Stimulated activated CD8-positive, alpha-beta memory T cell treated with anti-CD3 and anti-CD28 coated beads, Interleukin-12 subunit alpha, Interleukin-12 subunit beta, amount 100 ng/mL, for 24 hours (primary cell): ENCODE results near the gene DCLK1.

Experiments used
- DNase-seq: peaks from one replicate; pipeline ENCODE4 v3.0.0-alpha.2; 2020; ENCODE audit errors: extremely low read depth

The DCLK1 gene

GRCh38 chr13:36038785-36039555 is 92.2 kb downstream of the DCLK1 start:
- DNase-seq = no peak

- DNase-seq = no peak
These were observed 98.1 kb downstream of the DCLK1 start for GRCh38 chr13:36033035-36033434.

DNA sequence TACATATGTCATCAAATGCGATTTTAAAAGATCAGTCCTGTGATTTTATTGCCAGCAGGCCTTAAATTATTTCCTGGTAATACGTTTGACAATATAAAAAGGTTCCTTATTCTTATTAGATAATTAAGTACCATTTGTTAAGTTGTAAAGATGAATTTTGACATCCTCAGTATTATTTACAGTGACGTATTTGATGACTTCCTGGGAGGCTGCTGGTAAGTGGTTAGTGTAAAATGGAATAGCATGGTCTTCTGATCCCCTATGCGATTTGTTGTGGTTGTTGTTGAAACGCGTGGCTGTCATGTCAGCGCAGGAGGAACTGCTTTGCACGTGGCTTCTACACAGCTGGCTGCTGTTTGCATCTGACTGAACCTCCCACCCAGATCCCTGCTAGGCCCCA is 99.7 kb downstream of the DCLK1 start:
- no peak for DNase-seq

- DNase-seq = no peak
These were observed 100.4 kb downstream of the DCLK1 start for GRCh38 chr13:36030670-36031331.

- no peak for DNase-seq
These were observed 102.0 kb downstream of the DCLK1 start for GRCh38 chr13:36029166-36029565.

- no peak for DNase-seq
These were observed 102.7 kb downstream of the DCLK1 start for GRCh38 chr13:36028359-36029025.

DNA sequence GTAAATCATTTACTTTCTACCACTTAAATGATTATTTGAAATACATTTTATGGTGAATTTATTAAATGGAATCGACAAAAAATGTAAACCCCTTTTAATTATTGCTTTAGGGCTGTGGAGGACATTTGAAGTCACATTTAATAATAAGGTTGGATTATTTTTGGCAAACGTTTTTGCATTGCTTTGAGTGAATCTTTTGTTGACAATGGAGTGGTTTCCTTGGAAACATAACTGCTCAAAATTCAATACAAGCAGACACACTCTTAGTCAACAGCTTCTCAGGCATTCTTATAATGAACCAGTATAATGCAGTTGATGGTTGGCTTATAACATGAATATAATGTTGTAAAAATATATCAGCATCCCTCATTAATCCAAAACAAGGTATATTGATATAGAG is 104.7 kb downstream of the DCLK1 start:
- DNase-seq = no peak

DNA sequence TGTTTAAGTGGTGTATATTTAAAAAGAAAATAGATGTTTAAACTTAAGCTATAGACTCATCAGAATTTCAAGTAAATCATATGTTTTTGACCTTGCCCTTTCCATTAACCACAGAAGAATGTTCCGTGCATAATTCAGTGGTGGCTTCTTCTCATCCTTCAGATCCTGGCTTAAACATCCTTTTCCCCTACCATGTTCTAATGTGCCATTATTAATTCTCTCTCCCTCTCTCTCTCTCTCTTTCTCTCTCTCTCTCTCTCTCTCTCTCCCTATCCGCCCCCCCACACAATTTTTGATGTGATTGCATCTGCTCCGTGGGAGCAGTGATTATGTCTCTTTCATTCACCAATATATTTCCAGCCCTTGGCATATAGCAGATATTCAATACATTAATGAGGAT is 116.4 kb downstream of the DCLK1 start:
- DNase-seq = no peak

GRCh38 chr13:36006894-36007675 is 124.1 kb downstream of the DCLK1 start:
- DNase-seq = no peak

DNA sequence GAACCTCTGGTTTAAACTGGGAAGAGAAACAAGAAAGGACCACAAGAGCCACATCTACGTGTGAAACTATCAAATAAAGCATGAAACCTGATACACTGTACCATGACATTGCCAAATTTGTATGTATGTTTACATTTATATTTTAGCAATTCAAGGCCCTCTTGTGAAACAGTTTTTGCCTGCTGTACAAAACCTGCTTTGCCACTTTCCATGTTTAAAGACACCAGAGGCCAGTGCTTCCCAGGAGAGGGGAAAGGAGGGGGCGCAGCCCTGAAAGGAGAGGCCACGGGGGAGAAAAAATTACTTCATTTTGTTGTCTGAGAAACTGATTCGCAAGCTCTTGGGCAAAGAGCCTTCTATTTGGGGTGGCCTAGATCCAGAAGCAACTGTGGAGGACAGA is 124.8 kb downstream of the DCLK1 start:
- no peak for DNase-seq

GRCh38 chr13:36001561-36001960 is 129.6 kb downstream of the DCLK1 start:
- no peak for DNase-seq

- no peak for DNase-seq
These were observed 131.2 kb downstream of the DCLK1 start for GRCh38 chr13:36000028-36000427.

DNA sequence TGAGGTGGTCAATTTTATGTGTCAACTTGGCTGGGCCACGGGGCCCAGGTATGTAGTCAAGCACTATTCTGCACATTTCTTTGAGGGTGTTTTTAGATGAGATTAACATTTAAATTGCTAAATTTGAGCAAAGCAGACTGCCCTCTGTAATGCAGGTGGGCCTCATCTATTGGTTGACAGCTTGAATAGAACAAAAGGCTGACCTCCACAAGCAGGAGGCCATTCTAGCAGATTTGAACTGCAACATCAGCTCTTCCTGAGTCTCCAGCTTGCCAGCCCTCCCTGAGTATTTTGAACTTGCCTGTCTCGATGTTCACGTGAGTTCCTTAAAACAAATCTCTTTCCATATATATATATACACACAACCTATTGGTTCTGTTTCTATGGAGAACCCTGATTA is 134.8 kb downstream of the DCLK1 start:
- no peak for DNase-seq

DNA sequence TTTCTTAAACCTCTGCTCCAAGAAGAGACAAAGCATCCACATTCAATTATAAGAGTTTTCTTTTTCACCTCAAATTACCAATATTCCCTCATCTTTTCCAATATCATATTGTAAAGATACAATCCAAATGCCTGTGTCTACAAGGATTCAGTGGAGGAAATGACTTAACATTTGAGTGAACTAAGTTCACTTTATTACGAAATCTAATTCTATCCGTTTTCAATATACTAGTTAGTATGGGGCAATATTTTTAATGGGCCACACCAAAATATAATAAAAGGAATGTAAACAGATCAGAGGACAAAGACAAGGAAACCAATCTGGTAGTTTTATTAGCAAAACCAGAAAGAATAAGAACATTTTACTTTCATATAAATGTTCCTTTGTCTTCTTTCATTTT is 136.0 kb downstream of the DCLK1 start:
- DNase-seq = no peak

DNA sequence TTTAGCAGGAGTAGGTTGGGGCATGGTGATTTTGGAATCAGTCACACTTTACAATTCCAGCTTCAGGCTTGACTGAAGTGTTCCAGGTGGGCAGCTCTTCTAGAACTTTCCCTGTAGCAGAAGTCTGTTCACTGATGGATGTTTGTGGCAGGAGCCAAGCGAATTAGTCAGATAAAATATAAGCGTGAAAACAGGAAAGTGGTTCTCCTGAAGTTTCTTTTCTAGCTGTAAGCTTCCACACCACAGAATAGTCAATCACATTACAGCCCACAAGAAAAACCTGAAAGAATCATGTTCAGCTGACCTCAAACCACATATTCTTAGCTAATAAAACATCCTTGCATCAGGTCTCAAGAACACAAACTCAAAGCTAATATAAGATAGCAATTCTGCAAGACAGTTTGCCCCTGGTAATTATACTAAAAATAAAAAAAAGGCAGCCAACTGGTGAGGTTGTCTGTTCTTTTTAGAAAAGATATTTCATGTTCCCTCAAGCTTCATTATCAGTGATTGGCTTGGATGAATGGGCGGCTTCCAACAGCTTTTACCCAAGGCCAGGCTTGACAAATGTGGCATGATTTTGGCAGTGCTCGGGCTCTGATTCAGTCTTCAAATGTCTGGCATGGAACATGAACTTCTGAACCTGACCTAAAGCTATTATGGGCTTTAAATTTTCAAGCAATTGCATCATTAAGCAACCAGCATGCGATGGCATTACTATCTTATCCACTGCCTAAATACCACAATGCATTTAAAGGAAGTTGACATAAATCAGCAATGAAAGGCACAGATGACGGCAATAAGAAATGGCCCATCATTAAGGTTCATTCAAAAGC is 136.8 kb downstream of the DCLK1 start:
- DNase-seq = no peak

DNA sequence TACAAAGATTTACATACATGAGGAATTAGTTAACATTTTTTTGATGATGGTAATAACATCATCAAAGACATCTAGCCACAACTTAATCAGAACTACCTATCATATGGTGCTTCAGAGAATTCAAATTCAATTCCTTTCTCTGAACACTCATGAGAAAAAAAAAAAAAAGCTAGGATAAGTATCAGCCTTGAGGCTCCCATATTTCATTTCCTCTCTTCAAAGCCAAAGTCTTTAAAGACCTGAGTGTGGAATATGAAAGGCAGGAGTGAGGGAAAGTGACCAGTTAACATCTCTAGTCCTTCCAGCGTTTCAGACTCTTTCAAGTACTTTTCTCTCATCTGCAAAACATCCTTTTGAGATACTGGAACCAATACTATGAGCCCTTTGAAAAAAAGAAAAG is 137.5 kb downstream of the DCLK1 start:
- DNase-seq = no peak

DNA sequence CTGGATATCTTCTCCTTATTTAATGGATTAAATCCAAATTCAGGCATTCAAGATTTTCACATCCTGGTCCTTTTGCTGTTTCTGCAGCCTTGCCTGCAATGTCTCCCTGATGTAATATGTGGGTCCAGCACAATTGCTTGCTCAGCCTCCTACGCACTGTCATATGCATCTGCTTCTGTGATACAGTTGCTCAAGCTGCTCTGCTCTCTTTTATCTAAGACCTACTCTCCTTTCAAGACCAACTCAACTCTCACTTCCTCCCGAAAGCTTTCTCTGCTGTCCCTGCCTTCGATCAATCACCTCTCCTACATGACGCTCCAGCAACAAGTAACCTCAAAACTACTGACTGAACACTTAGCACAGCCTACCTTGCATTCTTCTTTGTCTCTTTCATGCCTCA is 138.2 kb downstream of the DCLK1 start:
- DNase-seq = no peak

GRCh38 chr13:35990196-35990595 is 141.0 kb downstream of the DCLK1 start:
- no peak for DNase-seq

DNA sequence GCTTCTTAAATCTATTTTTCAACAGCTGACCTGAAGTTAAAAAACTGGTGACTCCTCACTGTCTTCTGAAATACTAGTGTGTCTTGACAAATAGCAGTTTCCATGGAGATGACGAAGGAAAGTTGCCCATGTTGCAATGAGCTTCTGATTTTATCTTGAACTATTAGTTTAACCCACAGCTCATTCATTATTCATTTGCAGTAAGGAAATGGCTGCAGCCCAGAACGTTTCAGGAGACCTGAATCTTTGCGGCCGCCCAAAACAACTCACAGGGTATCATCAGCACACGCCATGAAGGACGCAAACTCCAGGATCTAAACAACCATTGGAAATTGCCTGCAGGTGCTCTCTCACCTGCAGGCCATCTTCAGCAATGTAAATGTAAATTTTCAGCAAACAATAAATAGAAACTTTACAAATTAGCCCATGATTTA is 142.5 kb downstream of the DCLK1 start:
- no peak for DNase-seq

- DNase-seq = no peak
These were observed 143.3 kb downstream of the DCLK1 start for GRCh38 chr13:35987572-35988513.
